Activated CD4-positive, alpha-beta T cell treated with anti-CD3 and anti-CD28 coated beads, Interleukin-2, amount 50 U/mL, for 24 hours (primary cell): ENCODE data around the gene ARHGAP5.

Source experiments
- DNase-seq, 2 donors: peaks; one replicate each; pipeline ENCODE4 v3.0.0-alpha.2; 2020; ENCODE audit warnings: low read depth in 1 of 2, low spot score in 1 of 2

Gene ARHGAP5

DNA sequence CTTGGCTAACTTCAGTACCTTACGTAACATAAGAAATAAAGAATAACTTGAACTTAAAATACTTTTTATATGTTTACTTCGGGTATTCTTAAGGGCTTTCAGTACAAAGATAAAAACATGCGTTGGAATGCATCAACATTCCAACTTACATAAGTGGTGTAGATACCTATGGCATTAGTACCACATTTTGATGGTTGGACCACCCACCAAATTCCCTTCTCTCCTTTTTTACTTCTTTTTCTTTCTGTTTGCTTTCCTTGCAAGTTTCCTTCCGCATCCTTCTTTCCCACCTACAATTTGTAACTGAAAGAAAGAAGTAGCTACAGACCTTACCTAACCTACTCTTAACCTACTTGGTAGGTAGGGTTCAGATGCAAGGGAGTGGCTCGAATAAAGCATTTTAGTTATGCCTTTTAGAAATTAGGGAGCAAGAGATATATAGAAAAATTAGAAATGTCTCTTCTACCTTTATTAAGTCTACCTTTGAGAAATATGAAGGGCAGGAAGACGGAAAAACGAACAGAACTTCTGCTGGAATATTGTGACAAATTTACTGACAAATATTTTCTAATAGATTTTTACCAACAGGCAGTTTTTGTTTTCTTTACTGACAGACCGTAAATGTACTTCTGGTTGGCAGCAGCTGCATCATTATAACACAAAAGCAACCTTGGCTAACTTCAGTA is 2.1 kb upstream of the ARHGAP5 start:
- DNase-seq: no peak

DNA sequence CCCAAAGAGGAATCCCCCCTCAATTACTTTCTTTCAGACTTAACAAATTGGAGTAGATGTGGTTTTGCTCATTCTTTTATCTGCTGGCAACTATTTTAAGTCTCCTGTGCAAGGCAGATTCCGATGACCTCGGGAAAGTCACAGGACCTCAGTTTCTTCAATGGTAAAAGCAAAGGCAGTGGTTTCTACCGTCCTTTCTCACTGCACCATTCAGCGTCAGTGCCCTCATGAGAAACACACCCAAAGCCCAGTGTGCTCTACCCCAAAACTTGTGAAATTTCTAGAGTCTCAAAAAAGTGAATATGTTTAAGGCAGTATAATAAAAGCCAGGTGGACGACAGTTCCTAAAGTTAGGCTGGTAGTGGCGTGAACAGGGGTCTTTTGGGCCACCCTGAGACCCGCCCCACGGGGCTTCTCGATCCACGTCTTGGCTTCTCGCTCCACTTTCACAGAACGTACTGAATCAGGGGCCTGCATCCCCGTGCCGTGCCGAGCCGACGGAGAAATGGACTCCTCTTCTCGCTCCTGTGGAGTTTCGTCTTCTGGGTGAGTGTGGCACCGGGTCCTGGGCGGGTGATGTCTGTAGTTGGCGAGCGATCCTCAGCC is 1.3 kb upstream of the ARHGAP5 start:
- DNase-seq: no peak

DNA sequence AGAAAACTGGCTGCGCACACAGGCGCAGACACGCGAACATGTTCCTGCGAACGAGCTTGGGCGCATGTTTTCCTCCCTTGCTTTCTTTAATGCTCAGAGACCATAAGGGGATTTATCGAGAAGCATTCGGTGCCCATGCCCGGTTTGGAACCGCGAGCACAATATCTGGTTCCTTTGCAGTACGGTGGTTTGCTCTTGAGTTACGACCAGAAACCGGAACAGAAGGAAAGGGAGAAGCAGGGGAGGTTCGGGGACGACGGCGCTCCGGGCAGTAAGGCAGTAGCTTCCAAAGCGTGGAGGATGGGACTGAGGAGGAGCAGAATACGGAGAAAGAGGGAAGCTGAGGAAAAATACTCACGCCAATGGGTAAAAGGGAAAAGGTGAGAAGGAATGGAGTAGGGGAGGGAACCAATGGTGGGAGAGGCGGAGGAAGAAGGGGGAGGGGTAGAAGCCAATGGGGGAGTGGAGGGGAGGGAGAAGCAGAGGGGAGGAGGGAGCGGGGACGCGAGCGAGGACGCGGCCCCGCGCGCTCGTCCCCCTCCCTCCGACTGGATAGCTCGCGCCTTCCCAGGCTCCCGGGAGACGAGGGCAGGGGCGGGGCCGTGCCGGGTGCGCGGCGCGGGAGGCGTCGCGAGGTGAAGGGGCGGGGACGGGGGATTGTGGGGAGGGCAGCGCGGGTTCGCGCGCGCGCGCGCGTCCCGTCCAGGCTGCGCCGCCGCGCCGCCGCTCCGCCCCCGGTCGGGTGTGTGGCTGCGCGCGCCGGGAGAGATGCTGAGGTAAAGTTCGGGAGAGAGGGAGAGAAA is 625 bp upstream of the ARHGAP5 start:
- DNase-seq: peak; percentile 59 to 78

DNA sequence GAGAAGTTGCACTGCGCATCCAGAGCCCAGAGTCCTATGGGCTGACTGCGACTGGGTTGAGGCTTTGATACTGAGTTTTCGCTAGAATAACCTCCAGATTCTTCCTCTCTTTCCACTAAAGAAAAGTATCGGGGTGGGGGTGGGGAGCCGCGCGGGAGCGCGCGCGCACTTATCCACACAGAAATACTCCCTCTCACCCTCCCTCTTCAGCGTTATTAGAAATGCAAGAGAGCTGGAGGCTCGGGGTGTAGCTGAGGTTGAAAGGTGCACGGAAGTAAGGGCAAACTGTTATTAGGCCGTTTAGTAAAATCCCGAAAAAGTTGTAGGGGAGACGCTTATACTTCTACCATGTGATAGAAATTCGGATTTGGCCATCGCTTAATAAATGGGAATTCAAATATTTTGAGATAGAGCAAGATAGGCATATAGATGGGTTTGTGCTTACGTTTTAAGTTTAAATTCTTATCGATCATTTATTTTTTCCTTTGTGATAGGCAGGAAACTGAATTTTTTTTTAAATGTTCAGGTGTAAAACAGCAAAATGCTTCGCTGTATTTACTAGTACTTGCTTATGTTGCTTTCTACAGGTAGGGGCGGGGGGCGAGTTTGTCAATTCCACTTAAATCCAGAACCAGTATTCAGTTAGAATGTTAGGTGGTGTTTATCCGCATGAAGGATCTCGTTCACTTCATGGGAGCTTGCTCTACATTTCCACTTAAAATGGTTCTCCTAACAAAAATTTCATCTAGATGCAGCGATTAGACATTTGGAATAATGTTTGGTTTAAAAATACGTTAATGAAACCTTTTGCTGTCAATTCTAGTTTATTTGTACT is 1.1 kb downstream of the ARHGAP5 start:
- no peak for DNase-seq

DNA sequence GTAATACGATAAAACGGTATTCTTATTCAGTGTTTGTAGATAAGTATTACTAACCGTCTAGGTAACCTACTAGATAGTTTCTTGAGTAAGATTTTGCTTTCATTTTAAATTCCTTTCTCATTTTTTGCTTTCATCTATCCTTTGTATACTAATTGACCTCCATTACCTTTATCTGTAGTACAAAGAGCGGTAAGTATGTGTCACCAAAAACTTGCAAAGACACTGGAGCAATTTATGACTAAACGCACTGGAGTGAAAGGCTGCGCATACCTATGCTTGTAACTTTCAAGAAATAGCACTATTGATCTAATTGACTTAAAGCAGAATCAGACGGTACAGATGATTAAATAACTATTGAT is 1.7 kb downstream of the ARHGAP5 start:
- DNase-seq: peak in 1 of 2 donors; percentile 33

DNA sequence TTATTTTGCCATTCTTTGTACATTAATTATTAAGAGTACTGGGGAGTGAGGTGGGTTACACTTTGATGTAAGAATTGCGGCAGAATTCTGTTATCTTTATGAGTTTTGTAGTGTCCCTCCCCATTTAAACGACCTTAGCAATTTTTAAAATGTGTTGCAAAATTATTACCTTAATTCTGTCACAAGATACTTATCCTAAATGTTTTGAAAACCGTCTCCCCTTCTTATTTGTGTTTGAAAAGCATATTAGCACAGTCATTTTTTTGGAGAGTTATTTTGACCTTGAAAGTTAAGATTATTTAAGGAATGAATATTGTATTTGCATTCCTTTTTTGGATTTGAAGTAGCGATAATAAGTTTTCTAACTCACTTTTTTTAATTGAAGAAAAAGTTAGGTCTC is 2.2 kb downstream of the ARHGAP5 start:
- no peak for DNase-seq

DNA sequence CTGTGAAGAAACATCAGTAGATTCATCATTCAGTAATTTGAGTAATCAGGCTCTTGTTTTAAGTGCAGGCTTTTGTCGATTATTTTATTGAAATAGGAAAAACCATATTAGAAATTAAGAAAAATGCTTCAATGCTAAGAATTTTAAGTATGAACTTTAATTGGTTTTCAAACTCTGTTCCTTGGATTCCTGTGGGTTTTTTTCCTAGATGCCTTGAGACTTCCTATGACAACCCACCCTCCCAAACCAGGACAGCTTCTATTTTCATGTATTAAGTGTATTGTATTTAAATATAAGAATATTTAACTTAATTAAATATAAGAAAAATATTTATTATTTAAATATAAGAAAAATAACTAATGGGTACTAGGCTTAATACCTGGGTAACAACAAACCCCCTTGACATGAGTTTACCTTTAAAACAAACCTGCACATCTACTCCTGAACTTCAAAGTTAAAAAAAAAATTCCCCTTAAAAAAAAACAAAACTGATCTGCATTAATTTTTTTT is 3.0 kb downstream of the ARHGAP5 start:
- no peak for DNase-seq

DNA sequence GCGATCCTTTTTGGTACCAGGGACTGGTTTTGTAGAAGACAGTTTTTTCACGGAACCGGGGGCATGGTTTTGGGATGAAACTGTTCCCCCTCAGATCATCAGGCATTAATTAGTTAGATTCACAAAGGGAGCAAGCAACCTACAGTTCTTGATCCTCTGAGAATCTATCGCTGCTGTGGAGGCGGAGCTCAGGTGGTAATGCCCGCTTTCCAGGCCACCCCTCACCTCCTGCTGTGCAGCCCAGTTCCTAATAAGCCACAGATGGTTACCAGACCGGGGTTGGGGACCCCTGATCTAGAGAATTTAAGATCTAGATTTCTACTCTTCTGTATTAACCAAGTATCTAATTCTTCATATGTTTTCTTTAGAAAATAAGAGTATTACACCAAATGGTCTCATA is 4.8 kb downstream of the ARHGAP5 start:
- no peak for DNase-seq

DNA sequence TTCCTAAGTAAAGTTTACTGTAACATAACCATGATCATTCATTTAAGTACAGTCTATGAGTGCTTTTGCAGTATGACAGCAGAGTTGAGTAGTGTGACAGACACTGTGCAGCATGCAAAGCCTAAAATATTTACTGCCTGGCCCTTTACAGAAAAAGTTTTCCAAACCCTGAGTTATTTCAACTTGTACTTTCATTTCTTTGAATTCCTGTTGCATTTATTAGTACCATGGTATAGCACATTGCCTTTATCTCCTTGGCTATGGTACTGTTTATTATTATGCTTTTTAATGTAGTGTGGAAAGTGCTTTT is 6.2 kb downstream of the ARHGAP5 start:
- no peak for DNase-seq

DNA sequence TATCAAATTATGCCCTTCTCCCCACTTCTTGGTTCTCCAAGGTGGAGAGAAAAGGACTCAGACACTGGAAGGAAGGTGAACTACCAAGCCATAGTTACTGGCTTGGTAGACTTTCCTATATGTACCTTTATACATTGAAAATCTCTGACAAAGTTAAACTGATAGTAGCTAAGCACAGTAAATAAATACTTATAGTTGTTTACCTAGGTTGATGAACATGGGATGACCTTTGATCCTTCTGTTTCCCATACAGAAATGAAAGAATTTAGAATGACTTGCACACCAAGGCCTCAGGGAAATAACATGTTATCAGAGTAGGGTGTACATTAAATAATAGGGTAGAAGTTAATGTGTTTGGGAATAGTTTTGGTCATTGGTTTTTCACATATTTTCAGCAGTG is 6.7 kb downstream of the ARHGAP5 start:
- no peak for DNase-seq

DNA sequence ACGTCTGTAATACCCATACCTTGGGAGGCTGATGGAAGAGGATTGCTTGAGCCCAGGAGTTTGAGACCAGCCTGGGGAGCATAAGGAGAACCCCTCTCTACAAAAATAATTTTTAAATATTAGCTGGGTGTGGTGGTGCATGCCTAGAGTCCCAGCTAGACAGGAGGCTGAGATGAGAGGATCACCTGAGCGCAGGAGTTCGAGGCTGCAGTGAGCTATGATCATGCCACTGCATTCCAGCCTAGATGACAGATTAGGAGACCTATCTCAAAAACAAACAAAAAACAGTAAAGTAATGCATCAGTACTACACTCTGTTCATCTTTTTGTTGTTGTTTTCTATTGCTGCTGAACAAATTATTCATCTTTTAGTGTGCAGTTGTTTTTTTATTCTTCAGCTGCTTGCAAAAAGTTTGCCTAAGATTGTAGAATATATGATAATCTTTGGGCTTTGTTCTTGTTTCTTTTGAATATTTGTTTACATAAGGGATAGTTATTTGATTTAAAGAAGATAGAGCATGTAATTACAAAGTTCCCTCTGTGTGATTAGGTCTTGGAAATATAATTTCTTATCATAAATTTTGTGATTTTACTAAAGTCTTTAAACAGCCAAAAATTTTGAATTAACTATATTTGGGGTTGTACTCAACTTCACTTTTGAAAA is 8.2 kb downstream of the ARHGAP5 start:
- DNase-seq: no peak

DNA sequence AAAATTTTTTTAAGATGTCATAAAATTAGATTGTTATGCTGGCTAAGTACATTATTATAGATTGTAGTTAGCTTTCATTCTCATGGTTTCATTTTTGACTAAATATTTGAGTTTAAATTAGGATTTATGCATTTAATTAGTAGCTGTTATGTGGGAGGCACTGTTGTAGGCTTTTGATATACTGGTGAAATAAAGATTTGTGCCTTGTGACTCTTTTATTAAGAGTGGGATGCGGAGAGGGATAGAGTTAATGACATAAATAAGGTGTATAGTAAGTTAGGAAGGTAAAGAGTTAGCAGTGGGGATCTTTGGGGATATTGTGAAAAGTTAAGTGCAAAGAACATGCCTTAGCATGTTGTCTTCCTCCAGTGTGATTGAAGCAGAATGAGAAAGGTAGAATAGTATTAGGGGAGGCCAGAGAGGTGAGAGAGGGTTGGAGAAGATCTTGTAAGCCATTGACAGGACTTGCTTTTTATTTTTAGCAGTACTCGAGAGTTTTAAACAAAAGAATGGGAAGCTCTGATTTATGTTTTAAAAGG is 8.8 kb downstream of the ARHGAP5 start:
- DNase-seq: no peak

DNA sequence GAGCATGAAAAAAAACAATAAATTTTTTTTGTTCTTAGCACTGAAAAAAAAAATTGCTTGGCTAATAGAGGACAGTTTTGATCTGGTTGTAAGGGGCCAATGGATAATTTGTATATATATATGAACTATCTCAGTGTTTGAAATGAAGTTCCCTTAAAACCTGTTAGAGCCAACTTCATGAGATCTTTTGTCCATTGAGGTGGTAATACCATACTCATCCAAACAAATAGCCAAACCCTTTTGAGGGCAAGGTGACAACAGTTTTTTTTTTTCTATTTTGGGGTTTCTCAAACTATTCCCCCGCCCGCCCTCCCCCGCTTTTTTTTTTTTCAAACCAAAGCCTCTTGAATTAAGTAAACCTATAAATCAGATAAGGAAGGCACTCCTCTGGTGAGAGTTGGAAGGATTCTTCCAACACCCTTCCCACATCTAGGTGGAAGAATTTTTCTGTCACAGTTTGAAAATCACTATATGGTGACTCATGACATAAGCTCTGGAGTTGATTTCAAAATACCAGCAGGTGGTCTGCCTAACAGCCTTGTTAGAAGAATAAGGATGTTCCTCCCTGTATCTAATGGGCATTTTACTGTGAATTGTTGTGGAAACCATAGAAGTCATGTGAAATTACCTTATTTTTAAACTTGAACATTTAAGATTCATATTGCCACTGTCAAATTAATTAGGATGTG is 10.2 kb downstream of the ARHGAP5 start:
- no peak for DNase-seq

DNA sequence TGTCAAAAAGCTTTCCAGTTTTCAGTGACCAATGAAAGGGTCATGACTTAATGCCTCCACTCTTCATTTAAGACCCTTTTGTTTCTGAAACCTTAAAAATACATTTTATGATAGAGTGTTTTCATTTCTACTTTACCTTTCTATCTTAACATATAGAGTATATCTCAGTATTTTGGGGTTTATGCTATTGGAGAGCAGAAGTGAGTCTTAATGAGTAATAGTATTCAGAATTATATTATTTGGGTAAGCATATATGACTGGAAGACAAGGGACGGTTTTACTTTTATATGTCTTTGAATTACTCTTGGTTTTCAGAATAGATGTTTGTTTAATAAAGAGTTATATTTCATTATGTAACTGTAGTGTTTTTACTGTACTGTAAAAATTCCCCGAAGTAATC is 10.8 kb downstream of the ARHGAP5 start:
- DNase-seq: no peak

DNA sequence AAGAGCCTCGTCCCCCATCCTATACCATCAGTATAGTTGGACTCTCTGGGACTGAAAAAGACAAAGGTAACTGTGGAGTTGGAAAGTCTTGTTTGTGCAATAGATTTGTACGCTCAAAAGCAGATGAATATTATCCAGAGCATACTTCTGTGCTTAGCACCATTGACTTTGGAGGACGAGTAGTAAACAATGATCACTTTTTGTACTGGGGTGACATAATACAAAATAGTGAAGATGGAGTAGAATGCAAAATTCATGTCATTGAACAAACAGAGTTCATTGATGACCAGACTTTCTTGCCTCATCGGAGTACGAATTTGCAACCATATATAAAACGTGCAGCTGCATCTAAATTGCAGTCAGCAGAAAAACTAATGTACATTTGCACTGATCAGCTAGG is 13.6 kb downstream of the ARHGAP5 start:
- DNase-seq: no peak

DNA sequence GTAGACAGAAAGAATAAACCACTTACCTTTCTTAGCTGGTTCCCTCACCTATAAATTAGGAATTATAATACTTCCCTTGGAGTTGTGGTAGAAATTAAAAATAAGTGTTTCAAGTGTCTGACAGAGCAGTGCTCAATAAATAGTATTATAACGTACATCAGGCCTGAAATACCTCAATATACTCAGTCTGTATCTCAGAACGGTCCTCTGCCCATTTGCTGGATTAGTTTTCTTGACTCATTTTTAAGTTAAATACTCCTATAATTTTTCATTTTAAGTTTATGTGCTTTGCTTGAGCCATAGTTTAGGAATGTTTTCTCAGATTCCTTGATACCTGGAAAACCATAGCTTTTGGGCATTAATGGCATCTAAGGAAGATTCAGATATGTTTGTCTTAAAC is 22.4 kb downstream of the ARHGAP5 start:
- DNase-seq: no peak

DNA sequence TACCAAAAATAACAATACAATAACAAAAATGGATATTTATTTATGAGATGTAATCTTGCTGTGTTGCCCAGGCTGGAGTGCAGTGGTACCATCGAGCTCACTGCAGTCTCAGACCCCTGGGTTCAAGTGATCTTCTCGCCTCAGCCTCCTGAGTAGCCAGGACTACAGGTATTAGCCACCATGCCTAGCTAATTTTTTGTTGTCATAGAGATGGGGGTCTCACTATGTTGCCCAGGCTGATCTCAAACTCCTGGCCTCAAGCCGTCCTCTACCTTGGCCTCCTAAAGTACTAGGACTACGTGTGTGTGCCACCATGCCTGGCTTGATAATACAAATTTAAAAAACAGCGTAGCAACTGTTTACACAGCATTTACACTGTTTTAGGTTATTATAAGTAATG is 23.1 kb downstream of the ARHGAP5 start:
- DNase-seq: no peak

DNA sequence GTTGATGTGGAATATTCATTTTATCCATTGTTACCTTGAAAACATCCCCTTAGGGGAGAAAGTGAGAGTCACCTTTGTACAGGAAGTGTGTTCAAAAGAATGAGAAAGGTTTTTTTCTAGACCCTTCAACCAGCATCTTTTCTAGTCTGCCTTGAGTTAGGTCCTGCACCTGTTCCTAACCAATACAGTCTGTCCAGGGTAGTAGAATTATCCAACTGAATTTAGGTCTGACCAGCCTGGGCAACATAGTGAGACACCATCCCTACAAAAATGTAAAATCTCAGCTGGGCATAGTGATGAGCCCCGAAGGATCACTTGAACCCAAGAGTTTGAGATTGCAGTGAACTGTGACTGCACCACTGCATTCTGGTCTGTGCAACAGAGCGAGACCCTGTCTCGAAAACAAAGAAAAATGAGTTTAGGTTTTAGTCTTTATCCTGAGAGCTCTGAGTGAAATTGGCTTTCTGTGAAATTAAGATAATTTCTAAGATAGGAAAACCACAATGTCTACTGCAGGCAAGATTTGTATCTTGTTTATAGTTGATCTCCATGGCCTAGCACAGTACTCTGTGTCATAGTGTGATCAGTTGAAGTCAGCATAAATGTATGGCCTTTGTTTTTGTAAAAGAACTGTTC is 25.2 kb downstream of the ARHGAP5 start:
- no peak for DNase-seq

DNA sequence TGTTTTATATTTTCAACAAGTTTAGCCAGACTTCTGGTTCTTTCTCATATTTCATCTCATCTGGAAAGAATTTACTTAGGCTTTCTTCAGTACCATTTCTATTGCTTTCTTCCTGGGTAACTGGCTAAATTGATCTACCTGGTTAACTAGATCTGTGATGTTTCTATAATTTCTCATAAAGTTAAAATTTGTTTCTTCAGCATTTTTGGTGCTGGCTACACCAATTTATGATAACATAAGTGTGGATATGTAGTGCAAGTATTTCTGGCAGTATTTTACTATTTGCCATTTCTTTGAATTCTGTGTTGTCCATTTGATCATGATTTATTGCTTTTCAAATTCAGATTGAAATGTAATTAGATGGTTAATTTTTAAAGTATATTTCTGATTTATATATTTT is 25.9 kb downstream of the ARHGAP5 start:
- no peak for DNase-seq

DNA sequence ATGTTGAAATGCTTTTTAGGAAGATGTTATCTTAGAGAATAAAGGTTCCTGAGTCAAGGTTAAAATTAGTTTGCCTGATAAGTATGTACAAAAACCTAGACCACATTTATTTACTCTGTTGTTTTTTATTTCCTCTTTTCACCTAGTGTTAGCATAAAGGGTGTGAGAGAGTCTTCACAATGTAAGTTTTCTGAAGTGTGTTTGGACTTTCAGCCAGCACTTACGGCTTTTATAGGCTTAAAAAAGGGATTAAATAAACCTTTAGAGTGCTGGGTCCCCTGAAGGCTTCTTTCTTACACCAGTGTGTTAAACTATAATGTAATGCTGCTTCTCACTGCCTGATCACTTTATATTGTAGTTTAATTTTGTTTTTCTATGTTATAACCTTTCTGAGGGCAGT is 27.2 kb downstream of the ARHGAP5 start:
- no peak for DNase-seq
